Measurements from ENCODE around the gene ZNF346.

The ZNF346 gene

DNA sequence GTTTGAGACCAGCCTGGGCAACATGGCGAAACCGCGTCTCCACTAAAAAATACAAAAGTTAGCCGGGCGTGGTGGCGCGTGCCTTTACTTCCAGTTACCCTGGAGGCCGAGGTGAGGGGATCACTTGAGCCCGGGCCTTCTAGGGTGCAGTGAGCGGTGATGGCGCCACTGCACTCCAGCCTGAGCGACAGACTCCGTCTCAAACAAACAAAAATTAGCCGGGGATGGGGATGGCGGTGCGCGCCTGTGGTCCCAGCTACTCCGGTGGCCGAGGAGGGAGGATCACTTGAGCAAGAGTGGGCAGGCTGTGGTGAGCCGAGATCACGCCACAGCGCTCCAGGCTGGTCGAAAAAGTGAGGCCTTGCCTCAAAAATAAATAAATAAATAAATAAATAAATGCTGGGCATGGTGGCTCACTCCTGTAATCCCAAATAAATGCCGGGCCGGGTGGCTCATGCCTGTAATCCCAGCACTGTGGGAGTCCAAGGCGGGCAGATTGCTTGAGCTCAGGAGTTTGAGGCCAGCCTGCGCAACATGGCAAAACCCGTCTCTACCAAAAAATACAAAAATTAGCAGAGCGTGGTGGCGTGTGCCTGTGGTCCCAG, 95.0 kb downstream of the ZNF346 start:
- H3K36me3 Mint-ChIP-seq (ENCODE audit: low read depth): no peaks in the 10 kb centered on the region
- peaks cover 4% of the 10 kb centered on the region for H3K4me1 Mint-ChIP-seq
- TF ChIP-seq, protein P1, sequence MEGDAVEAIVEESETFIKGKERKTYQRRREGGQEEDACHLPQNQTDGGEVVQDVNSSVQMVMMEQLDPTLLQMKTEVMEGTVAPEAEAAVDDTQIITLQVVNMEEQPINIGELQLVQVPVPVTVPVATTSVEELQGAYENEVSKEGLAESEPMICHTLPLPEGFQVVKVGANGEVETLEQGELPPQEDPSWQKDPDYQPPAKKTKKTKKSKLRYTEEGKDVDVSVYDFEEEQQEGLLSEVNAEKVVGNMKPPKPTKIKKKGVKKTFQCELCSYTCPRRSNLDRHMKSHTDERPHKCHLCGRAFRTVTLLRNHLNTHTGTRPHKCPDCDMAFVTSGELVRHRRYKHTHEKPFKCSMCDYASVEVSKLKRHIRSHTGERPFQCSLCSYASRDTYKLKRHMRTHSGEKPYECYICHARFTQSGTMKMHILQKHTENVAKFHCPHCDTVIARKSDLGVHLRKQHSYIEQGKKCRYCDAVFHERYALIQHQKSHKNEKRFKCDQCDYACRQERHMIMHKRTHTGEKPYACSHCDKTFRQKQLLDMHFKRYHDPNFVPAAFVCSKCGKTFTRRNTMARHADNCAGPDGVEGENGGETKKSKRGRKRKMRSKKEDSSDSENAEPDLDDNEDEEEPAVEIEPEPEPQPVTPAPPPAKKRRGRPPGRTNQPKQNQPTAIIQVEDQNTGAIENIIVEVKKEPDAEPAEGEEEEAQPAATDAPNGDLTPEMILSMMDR (IDR thresholded peaks at IDR 0.05; ENCODE audit: unreplicated experiment in 3 of 3): no peak
- no peak overlapping the region for H3K27ac Mint-ChIP-seq
- H3K9me3 Mint-ChIP-seq: no peaks in the 10 kb centered on the region
- H3K4me3 Mint-ChIP-seq: no peak overlapping the region
- H3K27me3 Mint-ChIP-seq (ENCODE audit: low read depth): peaks cover 5% of the 10 kb centered on the region

DNA sequence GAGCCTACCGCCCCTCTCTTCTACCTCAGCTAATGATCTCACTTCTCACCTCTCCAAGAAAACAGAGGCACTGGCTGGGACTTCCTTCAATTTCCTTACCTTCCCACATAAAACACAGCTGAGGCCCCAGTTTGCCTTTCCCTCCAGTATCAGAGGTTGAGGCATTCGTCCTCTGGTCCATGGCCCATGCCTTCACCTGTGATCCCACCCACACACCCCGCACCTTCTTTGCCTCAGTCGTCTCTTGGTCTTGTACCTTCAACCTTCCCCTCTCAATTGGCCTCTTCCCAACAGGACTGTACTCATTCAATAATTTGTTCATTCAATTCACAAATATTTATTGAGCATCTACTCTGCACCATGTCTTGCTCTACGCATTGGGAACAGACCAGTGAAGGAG, 100.1 kb downstream of the ZNF346 start:
- Mint-ChIP-seq H3K4me3 (no peak overlapping the region), H3K9me3 (peaks cover 2% of the 10 kb centered on the region), H3K4me1 (no peaks in the 10 kb centered on the region)

DNA sequence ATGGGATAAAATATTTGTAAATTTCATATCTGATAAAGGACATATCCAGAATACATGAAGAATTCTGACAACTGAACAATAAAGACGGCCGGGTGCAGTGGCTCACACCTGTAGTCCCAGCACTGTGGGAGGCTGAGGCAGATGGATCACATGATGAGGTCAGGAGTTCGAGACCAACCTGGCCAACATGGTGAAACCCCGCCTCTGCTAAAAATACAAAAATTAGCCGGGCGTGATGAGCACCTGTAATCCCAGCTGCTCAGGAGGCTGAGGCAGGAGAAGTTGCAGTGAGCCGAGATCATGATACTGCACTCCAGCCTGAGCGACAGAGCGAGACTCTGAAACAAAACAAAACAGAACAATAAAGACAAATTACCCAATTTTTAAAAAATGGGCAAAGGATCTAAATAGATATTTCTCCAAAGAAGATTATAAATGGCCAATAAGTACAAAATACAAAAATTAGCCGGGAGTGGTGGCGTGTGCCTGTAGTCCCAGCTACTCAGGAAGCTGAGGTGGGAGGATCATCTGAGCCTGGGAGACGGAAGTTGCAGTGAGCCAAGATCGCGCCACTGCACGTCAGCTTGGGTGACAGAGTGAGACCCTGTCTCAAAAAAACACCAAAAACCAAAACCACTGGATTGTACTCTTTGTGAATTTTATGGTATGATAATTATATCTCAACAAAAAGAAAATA, 101.4 kb downstream of the ZNF346 start:
- Mint-ChIP-seq H3K27me3 (ENCODE audit: low read depth) (peaks cover 9% of the 10 kb centered on the region), H3K27ac (no peak overlapping the region), H3K36me3 (ENCODE audit: low read depth) (no peaks in the 10 kb centered on the region), H3K9me3 (peaks cover 2% of the 10 kb centered on the region), H3K4me3 (no peak overlapping the region), H3K4me1 (no peaks in the 10 kb centered on the region)
- TF ChIP-seq, protein P1 (IDR thresholded peaks at IDR 0.05; ENCODE audit: unreplicated experiment in 3 of 3): no peak

More for the DNA sequence above, 100.1 kb downstream of the ZNF346 start:
- no peak overlapping the region for H3K27ac Mint-ChIP-seq
- TF ChIP-seq, protein P1 (IDR thresholded peaks at IDR 0.05; ENCODE audit: unreplicated experiment in 3 of 3): no peak
- no peaks in the 10 kb centered on the region for H3K36me3 Mint-ChIP-seq (ENCODE audit: low read depth)
- peaks cover 3% of the 10 kb centered on the region for H3K27me3 Mint-ChIP-seq (ENCODE audit: low read depth)

DNA sequence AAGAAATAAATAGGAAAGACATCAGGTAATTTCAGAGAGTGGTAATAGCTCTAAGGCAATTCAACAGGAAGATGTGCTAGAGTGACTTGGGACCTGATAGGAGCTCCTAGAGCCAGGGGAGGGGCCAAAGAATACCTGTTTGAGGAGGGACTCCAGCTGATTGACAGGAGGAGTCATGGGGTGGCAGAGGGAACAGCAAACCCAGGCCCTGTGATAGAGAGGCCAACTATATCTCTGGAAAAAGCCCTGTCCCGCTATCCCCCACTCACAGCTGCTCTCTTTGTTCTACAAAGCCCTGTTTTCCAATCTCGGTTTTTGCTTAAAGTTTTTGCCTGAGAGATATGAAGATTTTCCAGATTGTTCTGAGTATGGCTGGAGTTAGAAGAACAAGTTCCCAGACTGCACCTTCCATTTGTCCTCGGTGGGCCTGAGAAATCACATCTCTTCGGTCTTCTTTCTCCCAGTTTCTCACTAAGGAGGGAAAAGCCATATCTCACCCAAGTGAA, 102.0 kb downstream of the ZNF346 start:
- TF ChIP-seq, protein P1 (IDR thresholded peaks at IDR 0.05; ENCODE audit: unreplicated experiment in 3 of 3): no peak
- Mint-ChIP-seq H3K36me3 (ENCODE audit: low read depth) (no peaks in the 10 kb centered on the region), H3K27me3 (ENCODE audit: low read depth) (peaks cover 9% of the 10 kb centered on the region), H3K27ac (no peak overlapping the region), H3K4me1 (no peaks in the 10 kb centered on the region), H3K4me3 (no peak overlapping the region), H3K9me3 (peaks cover 2% of the 10 kb centered on the region)

DNA sequence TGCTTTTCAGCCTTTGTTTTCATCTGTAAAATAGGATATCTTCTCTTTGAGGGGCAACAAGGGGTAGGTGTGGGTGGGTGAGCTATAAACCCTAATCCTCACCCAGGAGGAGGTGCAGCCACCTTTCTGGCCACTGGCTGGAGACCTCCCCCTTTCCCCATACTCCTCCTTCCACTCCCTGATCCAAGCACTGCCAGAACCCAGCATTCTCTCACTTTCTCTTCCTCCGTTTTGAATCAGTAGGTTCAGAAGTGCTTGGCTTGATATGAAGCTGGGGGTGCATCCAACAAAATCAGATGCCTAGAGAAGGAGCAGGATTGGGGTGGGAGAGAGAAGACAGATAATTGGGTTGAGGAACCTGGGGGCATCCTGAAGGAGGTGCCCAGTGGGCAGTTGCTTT, 104.3 kb downstream of the ZNF346 start:
- Mint-ChIP-seq H3K4me3 (no peak overlapping the region), H3K36me3 (ENCODE audit: low read depth) (no peaks in the 10 kb centered on the region), H3K4me1 (peaks cover 9% of the 10 kb centered on the region)

More for the DNA sequence above, 104.3 kb downstream of the ZNF346 start:
- TF ChIP-seq, protein P1 (IDR thresholded peaks at IDR 0.05; ENCODE audit: unreplicated experiment in 3 of 3): no peak
- H3K9me3 Mint-ChIP-seq: peaks cover 2% of the 10 kb centered on the region
- H3K27me3 Mint-ChIP-seq (ENCODE audit: low read depth): peaks cover 14% of the 10 kb centered on the region
- no peak overlapping the region for H3K27ac Mint-ChIP-seq
